Upper lobe of left lung (tissue), 6 donors: ENCODE measurements around the gene PPP2R2C. TPM values are rescaled to one million over a fixed set of nuclear protein-coding genes. Genes with fewer than 3 reads are reported as not detected.

ENCODE experiments used
- ATAC-seq, 2 donors: fragments of 200-7000 bp; cut with Tn5 transposase; one replicate each; pipeline ENCODE4 v1.9.1; 2022; ENCODE audit warnings: mild to moderate bottlenecking in 2 of 2, moderate library complexity in 2 of 2; ENCODE audit not compliant: low FRiP score in 2 of 2
- DNase-seq, 2 donors: peaks; one replicate each; pipeline ENCODE4 v3.0.0-alpha.2; 2019 to 2020
- H3K27ac ChIP-seq, 4 donors: fragments of 200-600 bp; sonication (generic); one replicate each; pipeline ENCODE4 v1.5.1; 2016 to 2019
- H3K27me3 ChIP-seq, 4 donors: fragments of 200-600 bp; sonication (generic); one replicate each; pipeline ENCODE4 v1.5.1; 2017 to 2019
- H3K36me3 ChIP-seq, 4 donors: fragments of 200-600 bp; sonication (generic); one replicate each; pipeline ENCODE4 v1.5.1; 2016 to 2019
- H3K4me1 ChIP-seq, 4 donors: fragments of 200-600 bp; sonication (generic); one replicate each; pipeline ENCODE4 v1.5.1; 2018 to 2019
- H3K4me3 ChIP-seq, 4 donors: fragments of 200-600 bp; sonication (generic); one replicate each; pipeline ENCODE4 v1.5.1; 2017 to 2019; ENCODE audit warnings: mild to moderate bottlenecking in 2 of 4, moderate library complexity in 1 of 4
- H3K9me3 ChIP-seq, 4 donors: fragments of 200-600 bp; sonication (generic); one replicate each; pipeline ENCODE4 v1.5.1; 2018 to 2019
- CTCF ChIP-seq, 6 experiments: fragments of 450-650 bp in 4 of 6; fragments of 200-600 bp in 2 of 6; sonication (generic) in 2 of 6; IDR thresholded peaks; one replicate each; pipeline ENCODE4 v1.5.1; 2016 to 2019; ENCODE audit warnings: antibody characterized with exemption in 6 of 6
- EP300 ChIP-seq, 4 donors: sonication (generic); formaldehyde crosslinking; IDR thresholded peaks; one replicate each; pipeline ENCODE4 v1.5.1; 2017; ENCODE audit warnings: antibody characterized with exemption in 4 of 4, control low read depth in 2 of 4
- POLR2A ChIP-seq, 4 donors: fragments of 450-650 bp; IDR thresholded peaks; one replicate each; pipeline ENCODE4 v1.5.1; 2016 to 2017; ENCODE audit warnings: antibody characterized with exemption in 4 of 4, mild to moderate bottlenecking in 2 of 4
- POLR2AphosphoS5 ChIP-seq, 2 donors: sonication (generic); formaldehyde crosslinking; IDR thresholded peaks; one replicate each; pipeline ENCODE4 v1.5.1; 2017; ENCODE audit warnings: antibody characterized with exemption in 2 of 2
- WGBS, 2 donors: methylation state at CpG; one replicate each; pipeline ENCODE4 v1.1.5; 2017 to 2018; 5-methylcytosine and 5-hydroxymethylcytosine counted together
- total RNA-seq, 6 donors: library from RNA; depleted of rRNA in 4 of 6; stranded (reverse); fragments of >200 nt in 4 of 6; gene quantifications; one replicate each; pipeline versions ENCODE4 v1.1.0 to v1.2.1, GENCODE V29; 2016 to 2021
- donor health status: DM: no; HTN: no; CAD: no; lungs with moderate emphysema.
- donor health status: DM: no; HTN: yes; CAD: no; lungs with severe emphysema.

Gene PPP2R2C
- total RNA-seq, 6 donors from 2014 or later, result 0.09 to 0.17 TPM; not detected in 4

GRCh38 chr4:6417516-6418050 is 54.8 kb downstream of the PPP2R2C start:
- DNase-seq (no peak), ATAC-seq (no peak)
- no peaks in the 10 kb centered on the region for H3K4me1 ChIP-seq
- H3K36me3 ChIP-seq, result no peaks in the 10 kb centered on the region
- no peak for TF ChIP-seq EP300 (IDR thresholded peaks at IDR 0.05)
- TF ChIP-seq POLR2A (IDR thresholded peaks at IDR 0.05), result no peak
- no peak for TF ChIP-seq CTCF (IDR thresholded peaks at IDR 0.05)
- no peak for TF ChIP-seq POLR2AphosphoS5 (IDR thresholded peaks at IDR 0.05)
- no peaks in the 10 kb centered on the region for H3K27me3 ChIP-seq
- H3K4me3 ChIP-seq, result no peak overlapping the region
- H3K27ac ChIP-seq, result no peak overlapping the region
- 58 to 72% methylated on average over 8 to 12 of the region's 12 CpGs for WGBS, 2 donors
- H3K9me3 ChIP-seq, result no peaks in the 10 kb centered on the region

GRCh38 chr4:6416518-6417286 is 55.7 kb downstream of the PPP2R2C start:
- no peaks in the 10 kb centered on the region for H3K9me3 ChIP-seq
- TF ChIP-seq CTCF (IDR thresholded peaks at IDR 0.05), result no peak
- TF ChIP-seq POLR2A (IDR thresholded peaks at IDR 0.05), result no peak
- TF ChIP-seq POLR2AphosphoS5 (IDR thresholded peaks at IDR 0.05), result no peak
- no peak for TF ChIP-seq EP300 (IDR thresholded peaks at IDR 0.05)
- DNase-seq, result no peak
- H3K36me3 ChIP-seq, result no peaks in the 10 kb centered on the region
- H3K4me1 ChIP-seq, result no peaks in the 10 kb centered on the region
- no peak for ATAC-seq
- H3K4me3 ChIP-seq, result no peak overlapping the region
- WGBS, 2 donors, result 32 to 44% methylated on average over 12 to 14 of the region's 16 CpGs
- H3K27me3 ChIP-seq, result no peaks in the 10 kb centered on the region
- no peak overlapping the region for H3K27ac ChIP-seq

GRCh38 chr4:6415031-6415705 is 57.2 kb downstream of the PPP2R2C start:
- DNase-seq, result no peak
- H3K27ac ChIP-seq, result no peak overlapping the region
- 37 to 66% methylated on average over 7 to 19 of the region's 19 CpGs for WGBS, 2 donors

GRCh38 chr4:6414578-6414977 is 57.8 kb downstream of the PPP2R2C start:
- H3K27ac ChIP-seq, result no peak overlapping the region
- TF ChIP-seq EP300 (IDR thresholded peaks at IDR 0.05) (no peak), CTCF (IDR thresholded peaks at IDR 0.05) (no peak), POLR2AphosphoS5 (IDR thresholded peaks at IDR 0.05) (no peak), POLR2A (IDR thresholded peaks at IDR 0.05) (no peak)
- H3K27me3 ChIP-seq, result no peaks in the 10 kb centered on the region
- ATAC-seq (no peak), DNase-seq (no peak)
- no peaks in the 10 kb centered on the region for H3K36me3 ChIP-seq
- H3K4me3 ChIP-seq, result no peak overlapping the region
- WGBS, 2 donors, result 59 to 71% methylated on average over 5 to 6 of the region's 6 CpGs
- H3K4me1 ChIP-seq, result no peaks in the 10 kb centered on the region
- H3K9me3 ChIP-seq, result no peaks in the 10 kb centered on the region

More at GRCh38 chr4:6415031-6415705, 57.2 kb downstream of the PPP2R2C start:
- TF ChIP-seq EP300 (IDR thresholded peaks at IDR 0.05) (no peak), CTCF (IDR thresholded peaks at IDR 0.05) (no peak), POLR2A (IDR thresholded peaks at IDR 0.05) (no peak), POLR2AphosphoS5 (IDR thresholded peaks at IDR 0.05) (no peak)
- Histone ChIP-seq H3K27me3 (no peaks in the 10 kb centered on the region), H3K36me3 (no peaks in the 10 kb centered on the region), H3K4me3 (no peak overlapping the region), H3K4me1 (no peaks in the 10 kb centered on the region), H3K9me3 (no peaks in the 10 kb centered on the region)
- ATAC-seq, result no peak
